ENCODE results near the gene C1QTNF4.
"Not testable (repeated sequence)": the region's sequence is repeated elsewhere in the genome, so short reads cannot be mapped to it uniquely, and the experiment has no call there.

The C1QTNF4 gene

DNA sequence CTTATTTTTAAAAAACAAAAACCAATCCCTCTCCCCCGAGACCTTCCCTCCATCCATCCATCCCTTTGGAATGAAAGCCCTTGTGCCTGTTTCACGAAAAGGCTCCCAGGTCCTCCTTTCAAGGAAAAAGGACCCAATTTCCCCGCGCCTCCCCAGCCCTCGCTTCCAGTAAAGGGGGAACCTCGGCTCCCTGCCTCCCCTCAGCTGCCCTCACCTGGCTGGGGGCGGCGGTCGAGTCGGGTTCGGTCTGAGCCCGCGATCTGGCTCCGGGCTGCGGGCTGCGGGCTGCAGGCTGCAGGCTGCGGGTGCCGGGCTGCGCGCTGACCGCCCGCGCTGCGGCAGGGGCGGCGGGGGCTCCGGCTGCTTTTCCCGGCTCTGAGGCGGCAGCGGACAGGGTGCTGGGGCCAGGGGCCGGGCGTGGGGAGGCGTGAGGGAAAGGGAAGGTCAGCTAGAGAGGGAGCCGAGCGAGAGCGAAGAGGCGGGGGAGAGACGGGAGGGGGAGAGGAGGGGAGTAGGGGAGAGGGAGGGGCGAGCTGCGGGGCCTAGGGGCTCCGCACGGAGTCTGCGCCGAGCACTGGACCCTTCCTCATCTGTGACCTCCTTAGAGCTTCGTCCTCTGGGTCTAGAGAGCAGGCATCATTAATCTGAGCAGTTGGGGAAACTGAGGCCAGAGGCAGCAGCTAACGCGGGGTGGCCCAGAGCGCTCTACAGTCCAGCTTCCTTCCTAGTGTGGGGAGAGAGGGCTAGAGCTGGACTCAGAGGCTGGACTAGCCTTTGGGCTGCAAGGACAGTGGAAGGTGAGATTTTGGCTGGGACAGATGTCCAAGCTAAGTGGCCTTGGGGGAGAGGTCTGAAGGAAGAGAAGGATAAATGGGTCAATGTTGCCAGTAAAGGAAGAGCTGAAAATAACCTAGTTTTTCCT lies at the start of gene C1QTNF4:
Gene C1QTNF4 (minus strand): TSS at position 478 of the 922 bp plus-strand sequence. CDS start 3,601 bp downstream, outside the sequence.
- DNase-seq, result no peak

DNA sequence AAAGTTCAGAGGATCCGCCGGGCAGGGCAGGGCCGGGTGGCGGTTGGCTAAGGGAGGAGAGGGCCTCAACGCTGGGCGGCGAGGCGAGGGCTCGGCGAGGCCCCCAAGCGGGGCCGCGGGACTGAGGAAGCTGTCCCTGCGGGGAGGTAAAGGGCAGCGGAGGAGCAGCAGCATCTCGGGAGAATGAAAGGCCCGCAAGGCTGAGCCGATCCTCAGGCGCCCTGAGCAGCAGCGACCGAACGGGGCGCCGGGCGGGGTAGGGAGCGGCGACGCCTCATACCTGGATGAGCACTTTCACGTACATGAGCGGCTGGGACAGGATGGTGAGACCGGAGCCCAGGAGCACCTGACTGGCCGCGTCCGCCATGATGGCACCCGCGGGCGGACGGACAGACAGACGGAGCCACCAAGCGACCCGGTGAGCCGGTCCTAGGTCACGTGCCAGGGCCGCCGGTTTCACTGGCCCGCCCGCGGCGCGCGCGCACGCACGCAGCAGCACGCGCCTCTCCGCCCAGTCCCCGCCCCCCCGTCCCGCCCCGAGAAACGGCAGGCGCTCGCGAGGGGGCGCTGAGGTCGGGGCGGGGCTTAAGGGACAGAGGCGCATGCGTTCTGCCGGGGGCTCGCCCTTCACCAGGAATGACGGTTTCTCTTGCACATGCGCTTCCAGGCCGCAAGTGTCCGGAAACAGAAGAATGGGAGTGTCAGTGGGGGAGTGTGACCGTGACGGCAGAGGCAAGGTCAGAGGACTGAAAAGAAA lies 48.1 kb upstream of the C1QTNF4 start, which contains the start of gene MTCH2:
Gene MTCH2 (minus strand): TSS at position 461 of the 757 bp plus-strand sequence. CDS start 94 bp downstream, at position 367.
- DNase-seq, result peak; percentile 89

- no peak for DNase-seq
Observed at GRCh38 chr11:47641600-47642098, 47.4 kb upstream of the C1QTNF4 start.

DNA sequence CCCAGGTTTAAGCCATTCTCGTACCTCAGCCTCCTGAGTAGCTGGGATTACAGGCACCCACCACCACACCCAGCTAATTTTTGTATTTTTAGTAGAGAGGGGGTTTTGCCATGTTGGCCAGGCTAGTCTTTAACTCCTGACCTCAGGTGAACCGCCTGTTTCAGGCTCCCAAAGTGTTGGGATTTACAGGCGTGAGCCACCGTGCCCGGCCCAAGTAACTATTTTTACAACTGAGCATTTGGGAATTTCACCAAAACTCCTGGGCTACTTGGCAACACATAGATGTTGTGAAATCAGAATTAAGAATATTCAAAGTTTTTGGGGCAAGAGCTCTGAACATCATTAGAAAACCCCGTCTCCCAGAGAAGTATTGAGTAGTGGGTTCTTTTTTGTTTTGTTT lies 46.3 kb upstream of the C1QTNF4 start:
- not testable (repeated sequence) for DNase-seq

GRCh38 chr11:47636331-47636730 lies 42.1 kb upstream of the C1QTNF4 start:
- DNase-seq, result not testable (repeated sequence)

GRCh38 chr11:47631473-47631872 lies 37.3 kb upstream of the C1QTNF4 start:
- no peak for DNase-seq

DNA sequence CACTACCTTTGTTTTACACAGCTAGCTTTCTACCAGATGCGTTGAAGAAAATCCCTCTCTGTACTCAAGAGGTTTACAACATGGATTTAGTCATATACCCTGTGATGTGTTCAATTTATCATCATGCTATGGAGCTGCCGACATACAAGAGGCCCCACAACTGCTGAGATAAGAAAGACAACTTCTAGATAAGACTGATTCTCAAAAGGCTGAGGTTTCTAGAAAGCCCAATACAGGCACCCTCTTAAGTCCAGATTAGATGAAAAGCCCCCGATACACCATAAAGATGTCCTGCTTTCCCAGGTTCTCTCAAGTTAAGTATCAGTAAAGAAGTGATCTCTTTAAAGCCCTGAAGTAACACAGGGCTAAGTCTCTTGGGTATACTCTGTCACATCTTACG lies 33.8 kb upstream of the C1QTNF4 start:
- DNase-seq, result no peak

DNA sequence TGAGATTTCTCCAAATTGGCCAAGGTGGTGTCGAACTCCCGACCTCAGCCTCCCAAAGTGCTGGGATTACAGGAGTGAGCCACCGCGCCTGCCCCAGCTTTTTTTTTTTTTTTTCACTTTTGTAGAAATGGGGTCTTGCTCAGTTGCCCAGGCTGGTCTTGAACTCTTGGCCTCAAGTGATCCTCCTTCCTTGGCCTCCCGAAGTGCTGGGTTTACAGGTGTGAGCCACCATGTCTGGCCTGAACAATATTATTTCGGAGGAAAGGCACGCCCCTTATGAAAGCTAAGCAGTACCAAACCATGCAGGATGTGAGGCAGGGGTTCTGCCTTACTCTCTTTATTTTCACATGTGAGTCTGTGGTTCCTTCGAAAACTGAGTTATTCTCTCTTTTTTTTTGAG lies 32.0 kb upstream of the C1QTNF4 start:
- no peak for DNase-seq

DNA sequence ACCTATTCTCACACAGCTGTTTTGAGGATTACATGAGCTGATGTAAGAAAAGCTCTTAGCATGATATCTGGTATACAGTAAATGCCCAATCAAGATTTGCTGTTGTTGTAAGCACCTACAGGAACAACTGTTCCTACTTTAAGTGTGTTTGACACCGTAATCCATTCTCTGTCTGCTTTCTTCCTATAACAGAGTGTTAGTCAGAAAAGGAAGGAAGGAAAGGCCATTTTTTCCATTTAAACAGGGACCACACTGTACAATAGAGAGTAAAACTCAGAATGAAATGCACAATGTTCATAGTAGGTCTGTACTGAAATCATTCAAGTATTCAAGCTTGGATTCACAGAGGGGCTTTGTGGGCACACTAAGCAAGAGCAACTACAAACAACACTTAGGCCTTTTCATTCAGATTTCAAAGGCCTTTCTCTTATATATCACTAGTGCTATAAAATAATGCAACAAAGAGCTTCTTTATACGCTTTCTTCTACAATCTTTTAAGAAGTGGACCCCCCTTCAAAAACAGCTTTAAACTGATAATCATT lies 26.7 kb upstream of the C1QTNF4 start:
- DNase-seq, result no peak

GRCh38 chr11:47617417-47617809 lies 23.2 kb upstream of the C1QTNF4 start:
- DNase-seq, result no peak

- DNase-seq, result no peak
Observed at GRCh38 chr11:47616726-47617416, 22.7 kb upstream of the C1QTNF4 start.

- no peak for DNase-seq
Observed at GRCh38 chr11:47615249-47615648, 21.0 kb upstream of the C1QTNF4 start.

DNA sequence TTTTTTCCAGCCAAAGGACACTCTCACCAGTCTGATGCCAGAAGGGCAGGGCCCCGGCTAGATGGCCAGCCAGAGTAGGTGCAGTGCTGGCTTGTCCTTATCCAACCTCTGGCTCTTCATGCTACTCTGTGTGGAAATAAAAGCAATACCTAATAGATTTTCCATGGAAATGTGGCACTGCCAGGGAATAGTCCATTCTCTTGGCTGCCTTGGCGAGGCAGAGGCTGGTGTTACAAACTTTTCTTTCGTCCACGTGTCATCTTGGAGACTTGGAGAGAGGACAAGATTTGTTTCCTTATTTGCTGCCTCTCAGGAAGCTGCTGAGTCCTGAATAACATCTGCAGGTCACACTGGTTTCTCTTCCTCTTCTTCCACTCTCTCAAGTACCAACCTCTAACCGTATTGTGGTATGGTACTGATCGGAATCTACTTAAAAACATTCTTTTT lies 17.2 kb upstream of the C1QTNF4 start:
- DNase-seq, result no peak

DNA sequence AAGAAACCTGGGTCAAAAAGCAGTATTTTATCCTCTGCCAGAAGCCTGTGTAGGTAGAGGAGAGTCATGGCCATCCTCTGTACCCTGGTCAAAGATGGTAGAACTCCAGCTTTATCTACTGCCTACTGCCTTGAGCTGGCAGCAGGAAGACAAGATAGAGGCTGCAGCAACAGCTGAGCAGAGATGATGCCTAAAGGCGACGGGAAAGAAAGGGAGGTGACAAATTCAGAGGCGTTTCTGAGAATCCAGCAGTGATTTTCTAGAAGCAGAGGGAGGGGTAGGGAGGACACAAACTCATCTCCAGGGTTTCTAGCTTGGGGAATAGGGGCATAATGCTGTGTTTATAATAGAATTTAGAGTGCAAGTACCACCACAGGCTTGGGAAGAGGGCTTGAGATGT lies 15.5 kb upstream of the C1QTNF4 start:
- no peak for DNase-seq

- no peak for DNase-seq
Observed at GRCh38 chr11:47607380-47607779, 13.2 kb upstream of the C1QTNF4 start.

DNA sequence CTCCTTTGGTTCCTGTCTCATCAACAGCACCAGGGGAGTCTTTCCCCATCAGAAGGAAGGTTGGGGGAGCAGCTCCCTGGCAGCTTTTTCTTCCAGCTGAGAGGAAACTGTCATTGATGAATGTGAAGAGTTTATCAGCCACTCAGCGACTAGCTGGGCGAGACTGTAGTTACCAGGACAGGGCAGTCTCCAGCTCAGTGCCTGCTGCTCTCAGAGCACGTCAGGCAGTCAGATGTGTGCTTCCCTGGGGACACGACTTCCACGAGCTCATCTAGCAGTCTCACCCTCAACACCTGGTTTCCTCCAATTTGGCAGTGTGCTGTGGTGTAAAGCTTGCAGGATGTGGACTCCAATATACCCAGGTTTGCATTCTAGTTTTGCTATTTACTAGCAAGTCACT lies 12.5 kb upstream of the C1QTNF4 start:
- DNase-seq, result no peak

DNA sequence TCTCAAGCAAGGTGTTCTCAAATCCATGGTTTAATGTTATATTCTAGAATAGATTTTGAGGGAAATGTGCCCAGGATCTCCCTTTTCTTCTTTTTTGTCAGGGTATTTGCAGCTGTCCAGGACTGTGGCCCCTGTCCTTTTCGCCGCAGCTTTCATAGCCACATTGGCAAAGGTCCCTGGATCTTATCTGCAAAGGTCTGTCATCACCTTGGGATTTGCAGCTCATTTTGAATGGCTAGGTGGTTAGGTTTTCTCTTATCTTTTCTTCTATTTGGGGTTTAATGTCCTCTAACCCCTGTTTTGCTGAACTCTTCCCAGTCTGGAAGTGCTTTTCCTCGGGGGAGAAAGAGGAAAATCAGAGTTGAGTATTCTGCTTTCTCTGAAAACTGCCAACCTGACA lies 11.7 kb upstream of the C1QTNF4 start:
- no peak for DNase-seq

- no peak for DNase-seq
Observed at GRCh38 chr11:47603295-47603694, 9.1 kb upstream of the C1QTNF4 start.

DNA sequence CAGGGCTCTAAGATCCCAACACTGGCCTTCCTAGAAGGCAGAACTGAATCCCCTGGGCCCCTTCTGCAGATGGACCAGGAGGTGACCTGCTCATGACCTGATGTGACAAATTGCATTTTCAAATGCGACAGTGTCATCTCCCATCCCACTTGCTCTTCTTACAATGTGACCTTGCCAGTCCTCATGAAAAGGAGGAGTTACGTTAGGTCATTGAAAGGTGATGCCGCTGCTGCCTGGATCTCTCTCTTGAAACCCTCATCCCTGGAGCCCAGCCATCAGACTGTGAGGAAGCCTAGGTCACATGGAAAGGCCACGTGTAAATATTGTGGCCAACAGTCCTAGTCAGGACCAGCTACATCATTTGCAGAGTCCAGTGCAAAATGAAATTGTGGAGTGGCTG lies 5.7 kb upstream of the C1QTNF4 start:
- DNase-seq, result no peak

DNA sequence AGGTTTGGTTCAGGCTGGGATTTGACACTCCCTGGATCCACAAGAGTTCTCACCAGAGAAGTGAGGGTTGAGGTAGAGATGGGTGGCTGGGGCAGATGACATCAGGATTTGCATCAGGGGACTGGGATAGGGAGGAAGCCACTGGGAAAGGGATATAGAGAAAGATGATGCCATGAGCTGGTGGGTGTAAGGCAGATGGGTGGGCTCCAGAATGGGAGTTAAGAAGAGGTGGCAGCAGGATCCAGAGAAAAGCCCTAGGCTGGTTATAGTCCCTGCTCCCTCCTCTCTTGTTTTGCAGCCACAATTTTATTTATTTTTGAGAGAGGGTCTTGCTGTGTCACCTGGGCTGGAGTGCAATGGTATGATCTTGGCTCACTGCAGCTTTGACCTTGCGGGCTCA lies 1.8 kb upstream of the C1QTNF4 start:
- no peak for DNase-seq

GRCh38 chr11:47595029-47595428 lies 818 bp upstream of the C1QTNF4 start:
- no peak for DNase-seq

- no peak for DNase-seq
Observed at GRCh38 chr11:47593492-47593933, 698 bp downstream of the C1QTNF4 start.

DNA sequence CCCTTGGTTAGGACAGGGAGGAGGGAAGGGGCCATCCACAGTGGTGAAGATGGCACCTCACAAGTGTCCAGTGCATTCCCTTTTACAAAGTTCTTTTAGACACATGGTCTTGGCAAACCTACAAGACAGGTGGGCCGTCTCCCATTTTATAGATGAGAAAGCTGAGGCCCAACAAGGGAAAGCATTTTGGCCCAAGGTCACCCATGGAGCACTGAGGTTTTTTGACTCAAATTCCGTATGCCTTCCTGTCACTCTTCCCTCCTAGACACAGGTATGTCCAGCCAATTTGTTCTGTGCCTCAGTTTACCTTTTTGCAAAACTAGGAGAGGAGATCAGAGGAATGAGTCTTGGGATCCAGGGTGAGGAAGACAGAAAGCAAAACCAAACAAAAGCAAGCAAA lies 1.2 kb downstream of the C1QTNF4 start:
- no peak for DNase-seq
